ENCODE data around the gene SNN.

Gene SNN

DNA sequence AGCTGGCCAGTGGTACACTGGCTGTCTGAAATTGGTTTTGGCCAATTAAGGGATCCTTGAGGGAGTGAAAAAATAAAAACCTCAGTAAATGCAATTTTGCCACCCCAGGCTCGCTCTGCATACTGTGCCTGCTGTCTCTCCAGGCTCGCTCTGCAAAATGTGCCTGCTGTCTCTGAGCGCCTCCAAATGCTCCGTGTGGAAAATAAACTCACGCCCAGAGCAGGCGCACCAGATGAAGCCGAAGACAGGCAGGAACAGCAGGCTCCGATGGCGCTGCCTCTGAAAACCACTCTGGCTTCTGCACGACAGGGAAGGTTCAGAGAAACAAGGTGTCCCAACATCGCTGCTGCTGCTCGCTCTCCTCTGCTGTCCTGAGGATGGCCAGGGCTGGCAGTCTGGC, 29.1 kb downstream of the SNN start:
- peak overlapping the region; percentile 35 for H3K27ac ChIP-seq
- H3K36me3 ChIP-seq = peaks cover 21% of the 10 kb centered on the region
- peaks cover 39 to 40% of the 10 kb centered on the region in 2 experiments for H3K4me1 ChIP-seq (ENCODE audit: control insufficient read depth in 1 of 2, insufficient read depth in 1 of 2, low read depth in 1 of 2, low read length in 1 of 2)
- no peak for TF ChIP-seq CTCF (IDR thresholded peaks at IDR 0.05)
- H3K9me3 ChIP-seq = no peaks in the 10 kb centered on the region
- no peak overlapping the region for H3K4me3 ChIP-seq (ENCODE audit: low read depth in 1 of 2, low read length in 1 of 2)
- no peaks in the 10 kb centered on the region for H3K27me3 ChIP-seq

DNA sequence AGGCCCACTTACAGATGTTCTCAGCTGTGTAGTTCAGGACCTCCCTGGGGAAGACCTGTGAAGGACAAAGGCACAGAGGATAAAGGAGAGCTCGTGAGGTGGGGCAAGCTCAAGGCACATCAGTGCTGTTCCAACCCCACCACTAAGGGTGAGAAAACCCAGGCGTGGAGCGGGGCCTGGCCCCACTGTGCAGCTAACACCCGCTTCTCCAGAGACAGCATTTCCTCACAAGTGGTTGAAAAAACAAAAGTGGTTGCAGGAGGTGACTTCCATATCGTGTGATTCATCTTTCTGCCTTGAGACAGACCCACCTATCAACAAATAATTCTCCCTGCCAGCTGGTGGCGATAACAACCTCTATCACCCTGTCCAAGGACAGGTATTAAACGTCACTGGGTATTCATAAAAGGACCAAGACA, 30.0 kb downstream of the SNN start:
- Histone ChIP-seq H3K4me1 (ENCODE audit: control insufficient read depth in 1 of 2, insufficient read depth in 1 of 2, low read depth in 1 of 2, low read length in 1 of 2) (peaks cover 39 to 40% of the 10 kb centered on the region in 2 experiments), H3K36me3 (peaks cover 21% of the 10 kb centered on the region), H3K9me3 (no peaks in the 10 kb centered on the region), H3K27ac (peak overlapping the region; percentile 93), H3K4me3 (ENCODE audit: low read depth in 1 of 2, low read length in 1 of 2) (no peak overlapping the region), H3K27me3 (no peaks in the 10 kb centered on the region)
- TF ChIP-seq CTCF (IDR thresholded peaks at IDR 0.05) = no peak

DNA sequence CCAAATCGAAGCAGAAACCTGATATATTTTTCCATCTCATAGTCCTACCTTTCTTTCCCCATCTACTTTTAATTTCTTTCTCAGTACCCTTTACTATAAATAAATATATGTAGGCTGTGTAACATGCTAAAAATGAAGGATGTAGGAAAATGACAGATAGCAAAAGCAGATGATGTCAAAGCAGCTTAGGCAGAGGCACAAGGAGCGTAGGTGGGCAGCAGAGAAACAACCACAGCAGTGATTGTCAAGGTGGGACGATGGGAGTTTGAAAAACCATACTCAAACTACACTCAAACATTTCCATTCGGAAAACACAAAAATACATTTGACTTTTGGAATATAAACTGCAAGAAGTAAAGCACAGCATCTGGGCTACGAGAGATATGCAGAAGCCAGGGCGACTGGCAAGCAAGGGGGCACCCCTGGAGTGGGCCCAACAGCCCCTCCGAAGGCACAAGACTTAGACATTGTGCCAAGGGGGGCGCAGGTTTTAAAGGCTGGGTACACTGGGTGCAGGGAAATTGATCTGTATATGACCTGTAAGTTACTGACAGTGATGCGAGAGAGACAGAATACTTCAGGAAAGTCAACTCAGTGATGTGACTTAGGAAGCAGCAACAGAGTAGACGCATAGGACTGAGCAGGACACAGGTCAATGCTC, 31.1 kb downstream of the SNN start:
- peaks cover 39% of the 10 kb centered on the region in 2 experiments for H3K4me1 ChIP-seq (ENCODE audit: control insufficient read depth in 1 of 2, insufficient read depth in 1 of 2, low read depth in 1 of 2, low read length in 1 of 2)
- H3K9me3 ChIP-seq = no peaks in the 10 kb centered on the region
- peak overlapping the region; percentile 93 for H3K27ac ChIP-seq
- peaks cover 21% of the 10 kb centered on the region for H3K36me3 ChIP-seq
- TF ChIP-seq CTCF (IDR thresholded peaks at IDR 0.05) = no peak
- no peaks in the 10 kb centered on the region for H3K27me3 ChIP-seq
- H3K4me3 ChIP-seq (ENCODE audit: low read depth in 1 of 2, low read length in 1 of 2) = peak overlapping the region in 1 of 2 experiments; percentile 38

DNA sequence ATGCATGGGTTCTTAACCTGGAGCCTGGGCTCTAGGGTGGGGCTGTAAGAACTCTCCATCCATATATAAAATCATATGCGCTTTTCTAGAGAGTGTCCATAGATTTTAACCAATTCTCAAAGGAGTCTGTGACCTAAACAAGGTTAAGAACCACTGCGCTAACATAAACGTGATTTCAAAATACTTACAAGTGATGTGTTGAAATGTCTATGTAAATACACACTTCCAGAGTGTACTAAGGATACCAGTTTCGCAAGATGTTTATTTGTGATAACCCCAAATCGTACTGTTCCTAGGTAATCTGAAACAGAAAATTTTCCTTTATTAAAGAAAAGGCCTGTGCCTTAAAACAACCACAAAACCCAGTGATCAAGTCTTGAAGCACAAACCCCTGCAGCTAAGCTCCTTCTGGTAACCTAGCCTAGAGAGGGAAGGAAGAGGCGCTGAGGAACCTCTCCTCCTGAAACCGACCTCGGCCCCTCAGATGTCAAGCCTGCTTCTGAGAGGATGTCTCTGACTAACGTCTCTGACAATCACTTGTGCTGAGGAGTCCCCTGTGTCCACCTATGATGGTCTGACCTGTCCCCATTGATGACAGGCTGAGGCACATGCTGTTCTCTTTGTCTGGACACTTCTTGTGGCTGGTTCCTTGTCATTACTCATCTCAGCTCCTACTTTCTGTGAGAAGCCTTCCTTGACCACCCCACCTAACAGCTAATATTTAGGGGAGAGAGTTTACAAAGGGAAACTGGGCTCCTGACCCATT, 32.2 kb downstream of the SNN start:
- peaks cover 21% of the 10 kb centered on the region for H3K36me3 ChIP-seq
- H3K9me3 ChIP-seq = no peaks in the 10 kb centered on the region
- peaks cover 28% of the 10 kb centered on the region in 2 experiments for H3K4me1 ChIP-seq (ENCODE audit: control insufficient read depth in 1 of 2, insufficient read depth in 1 of 2, low read depth in 1 of 2, low read length in 1 of 2)
- no peak for TF ChIP-seq CTCF (IDR thresholded peaks at IDR 0.05)
- H3K27ac ChIP-seq = peak overlapping the region; percentile 93
- H3K27me3 ChIP-seq = no peaks in the 10 kb centered on the region
- H3K4me3 ChIP-seq (ENCODE audit: low read depth in 1 of 2, low read length in 1 of 2) = peak overlapping the region; percentile 38 to 39

DNA sequence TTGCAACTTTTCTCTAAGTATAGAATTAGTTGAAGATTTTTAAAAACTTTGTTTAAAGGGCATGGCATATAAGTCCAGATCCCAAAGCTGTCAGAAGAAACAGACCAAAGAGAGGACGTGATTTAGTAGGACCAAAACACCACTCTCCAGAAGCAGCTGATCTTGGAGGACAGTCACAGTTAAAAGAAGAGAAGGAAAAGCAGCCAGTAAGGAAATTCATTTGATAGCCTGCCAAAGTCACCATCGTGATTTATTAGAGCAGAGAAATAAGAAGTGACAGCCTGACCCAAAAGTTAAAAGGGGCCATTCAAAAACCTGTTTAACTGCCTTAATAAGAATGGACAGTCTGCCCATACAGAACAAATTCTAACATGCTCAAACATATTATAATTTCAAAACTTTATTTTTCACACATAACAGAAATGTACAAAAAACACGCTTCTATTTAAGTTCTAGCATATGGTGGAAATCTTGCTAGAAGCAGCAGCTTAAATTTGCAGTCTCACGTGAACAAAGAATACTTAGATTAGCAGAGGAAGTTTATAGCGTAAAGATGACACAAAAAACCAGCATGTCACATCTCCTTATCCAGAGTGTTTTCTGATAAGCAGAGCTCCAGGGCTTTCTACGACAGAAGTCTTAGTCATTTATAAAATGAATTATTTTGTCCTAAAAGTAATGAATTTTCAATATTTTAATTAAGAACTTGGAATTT, 37.2 kb downstream of the SNN start:
- no peaks in the 10 kb centered on the region for H3K27me3 ChIP-seq
- H3K9me3 ChIP-seq = no peaks in the 10 kb centered on the region
- no peak overlapping the region for H3K4me3 ChIP-seq (ENCODE audit: low read depth in 1 of 2, low read length in 1 of 2)
- no peak overlapping the region for H3K27ac ChIP-seq
- H3K36me3 ChIP-seq = no peaks in the 10 kb centered on the region
- peaks cover 10 to 13% of the 10 kb centered on the region in 2 experiments for H3K4me1 ChIP-seq (ENCODE audit: control insufficient read depth in 1 of 2, insufficient read depth in 1 of 2, low read depth in 1 of 2, low read length in 1 of 2)
- no peak for TF ChIP-seq CTCF (IDR thresholded peaks at IDR 0.05)

Data from neutrophil (primary cell).